ENCODE measurements around the gene CHL1. TPM values are rescaled to one million over a fixed set of nuclear protein-coding genes. Genes with fewer than 3 reads are reported as not detected.

Gene CHL1
- total and polyA plus RNA-seq, 2 of the 8 experiments (the other 6 are each of a cell fraction or from before 2014, with no cell fraction given) = 0.05 to 0.99 TPM

- H3K4me3 ChIP-seq (ENCODE audit: extremely low read depth in 1 of 4, insufficient read depth in 2 of 4, low read depth in 3 of 4, low read length in 4 of 4) = no peak overlapping the region
- H2AFZ ChIP-seq (ENCODE audit: low read length) = no peak overlapping the region
- DNase-seq (ENCODE audit: low read depth in 1 of 2, low spot score in 2 of 2) (no peak), FAIRE-seq (no peak)
- POLR2A ChIA-PET (ENCODE audit: partially characterized antibody) = no interaction called here
- no peak overlapping the region for H3K4ac ChIP-seq (replicated peaks; ENCODE audit: insufficient read length, low read depth, low read length)
- no peak overlapping the region for H4K5ac ChIP-seq (ENCODE audit: insufficient read length, low read depth, low read length)
- WGBS, 2 experiments (ENCODE audit: extremely low coverage in 1 of 2, insufficient coverage in 1 of 2, insufficient read length in 1 of 2, insufficient replicate concordance in 2 of 2, low coverage in 1 of 2, low lambda C conversion rate in 2 of 2, missing lambda C conversion rate in 1 of 2) = 100% methylated on average over 1 of the region's 1 CpG; no CpG with 5 or more reads in 1 of the 2 experiments
- no peaks in the 10 kb centered on the region for H3K9me3 ChIP-seq (ENCODE audit: insufficient read depth in 2 of 2, low read depth in 1 of 2, low read length in 1 of 2)
- H3K56ac ChIP-seq (replicated peaks; ENCODE audit: insufficient read length, low read depth, low read length) = no peak overlapping the region
- no peaks in the 10 kb centered on the region for H3K79me2 ChIP-seq (ENCODE audit: control insufficient read depth in 1 of 2, insufficient read depth in 2 of 2, low read length in 2 of 2)
- H3K27ac ChIP-seq (ENCODE audit: low read depth, low read length) = no peak overlapping the region
- H3K27me3 ChIP-seq (replicated peaks in 1 of 4; ENCODE audit: control insufficient read depth in 3 of 4, extremely low read depth in 1 of 4, insufficient read depth in 3 of 4, low read length in 3 of 4) = no peaks in the 10 kb centered on the region
- no peak overlapping the region for H2BK15ac ChIP-seq (ENCODE audit: low read length)
- no peak overlapping the region for H3K18ac ChIP-seq (ENCODE audit: extremely low read depth, low read length)
- no peaks in the 10 kb centered on the region for H3K23me2 ChIP-seq (ENCODE audit: low read depth, low read length)
- no peak overlapping the region for H2BK12ac ChIP-seq (ENCODE audit: low read depth, low read length)
- no peak overlapping the region for H3K9ac ChIP-seq (replicated peaks in 1 of 4; ENCODE audit: extremely low read depth in 1 of 4, low read depth in 3 of 4, low read length in 3 of 4)
- no peaks in the 10 kb centered on the region for H3K79me1 ChIP-seq (ENCODE audit: low read depth, low read length)
- no peak overlapping the region for H4K91ac ChIP-seq (replicated peaks; ENCODE audit: insufficient read length, low read length)
- H3K23ac ChIP-seq (ENCODE audit: insufficient read length) = no peak overlapping the region
- CTCF ChIA-PET (ENCODE audit: partially characterized antibody) = no interaction called here
- no peaks in the 10 kb centered on the region for H3K4me1 ChIP-seq (replicated peaks in 1 of 4; ENCODE audit: control insufficient read depth in 3 of 4, insufficient read depth in 4 of 4, low read length in 3 of 4)
- no peak overlapping the region for H3K4me2 ChIP-seq (ENCODE audit: insufficient read depth in 1 of 2, low read depth in 2 of 2, low read length in 2 of 2)
- H2BK5ac ChIP-seq (ENCODE audit: low read depth, low read length) = no peak overlapping the region
- TF ChIP-seq EZH2 (IDR thresholded peaks at IDR 0.05; ENCODE audit: low read depth, low read length, severe bottlenecking) = no peak
- TF ChIP-seq USF2 (IDR thresholded peaks at IDR 0.05; ENCODE audit: low read length) = no peak
- no peak overlapping the region for H3K14ac ChIP-seq (ENCODE audit: insufficient read length)
- no peak overlapping the region for H2BK120ac ChIP-seq (replicated peaks; ENCODE audit: low read depth, low read length)
- no peak overlapping the region for H2AK5ac ChIP-seq (ENCODE audit: low read depth, low read length)
- H2BK20ac ChIP-seq (ENCODE audit: low read length) = no peak overlapping the region
- H4K20me1 ChIP-seq (replicated peaks in 1 of 2; ENCODE audit: control insufficient read depth in 1 of 2, insufficient read depth in 2 of 2, low read length in 2 of 2) = no peaks in the 10 kb centered on the region
- no peak overlapping the region for H4K8ac ChIP-seq (ENCODE audit: extremely low read depth, insufficient read depth, low read length)
- no peaks in the 10 kb centered on the region for H3K36me3 ChIP-seq (ENCODE audit: control insufficient read depth in 2 of 4, insufficient read depth in 4 of 4, low read length in 3 of 4)
Observed at GRCh38 chr3:277873-278272, 81.3 kb downstream of the CHL1 start.
